Activated CD8-positive, alpha-beta T cell treated with anti-CD3 and anti-CD28 coated beads, Interleukin-2, amount 10 ng/mL, durations not matched to agents 7 days and 5 days (primary cell): ENCODE results near the gene C16orf78. TPM values are rescaled to one million over a fixed set of nuclear protein-coding genes. Genes with fewer than 3 reads are reported as not detected.

Experiments used
- ATAC-seq: fragments of 150-1000 bp; cut with Tn5 transposase; one replicate; pipeline ENCODE4 v1.10.0; 2021; ENCODE audit warnings: moderate library complexity
- CTCF ChIA-PET: fragments of 350-600 bp; sonication (Branson Sonifier 250); formaldehyde crosslinking; loops from one replicate; lab custom pipeline; 2021; ENCODE audit warnings: antibody characterized with exemption; lab: Charles Lee
- POLR2A ChIA-PET: fragments of 350-600 bp; sonication (Branson Sonifier 250); formaldehyde crosslinking; loops from one replicate; lab custom pipeline; 2021; ENCODE audit warnings: antibody characterized with exemption; lab: Charles Lee
- DNase-seq: peaks from one replicate; pipeline ENCODE4 v3.0.0-alpha.2; 2020
- H3K27ac Mint-ChIP-seq: one replicate; pipeline ENCODE4 v1.8.0; 2021; ENCODE audit warnings: mild to moderate bottlenecking, mixed read lengths
- H3K27me3 Mint-ChIP-seq: one replicate; pipeline ENCODE4 v1.8.0; 2021; ENCODE audit warnings: low read depth, mixed read lengths
- H3K36me3 Mint-ChIP-seq: one replicate; pipeline ENCODE4 v1.8.0; 2021; ENCODE audit warnings: low read depth, mixed read lengths
- H3K4me1 Mint-ChIP-seq: one replicate; pipeline ENCODE4 v1.8.0; 2021; ENCODE audit warnings: low read depth, mixed read lengths
- H3K4me3 Mint-ChIP-seq: one replicate; pipeline ENCODE4 v1.8.0; 2021; ENCODE audit warnings: mild to moderate bottlenecking, mixed read lengths
- H3K9me3 Mint-ChIP-seq: one replicate; pipeline ENCODE4 v1.8.0; 2022; ENCODE audit warnings: mixed read lengths; ENCODE audit not compliant: insufficient read depth
- total RNA-seq, 2 experiments: library from RNA; stranded (reverse); gene quantifications; one replicate each; pipeline ENCODE4 v1.2.3, GENCODE V29; 2021

The C16orf78 gene
- total RNA-seq, 2 experiments from 2014 or later, result not detected

- H3K9me3 Mint-ChIP-seq, result no peaks in the 10 kb centered on the region
- H3K4me3 Mint-ChIP-seq, result no peak overlapping the region
- CTCF ChIA-PET, result no interaction called here
- H3K4me1 Mint-ChIP-seq, result no peaks in the 10 kb centered on the region
- H3K27me3 Mint-ChIP-seq, result peaks cover 3% of the 10 kb centered on the region
- no peak for DNase-seq
- POLR2A ChIA-PET, result no interaction called here
- H3K27ac Mint-ChIP-seq, result no peak overlapping the region
- H3K36me3 Mint-ChIP-seq, result no peaks in the 10 kb centered on the region
- ATAC-seq, result no peak
Measured at GRCh38 chr16:49405123-49405522, 31.5 kb downstream of the C16orf78 start.

- no peak for ATAC-seq
- Mint-ChIP-seq H3K9me3 (no peaks in the 10 kb centered on the region), H3K36me3 (no peaks in the 10 kb centered on the region), H3K4me3 (no peak overlapping the region), H3K27me3 (peaks cover 3% of the 10 kb centered on the region), H3K27ac (no peak overlapping the region), H3K4me1 (no peaks in the 10 kb centered on the region)
- ChIA-PET CTCF (no interaction called here), POLR2A (no interaction called here)
- DNase-seq, result no peak
Measured at GRCh38 chr16:49405530-49405929, 31.9 kb downstream of the C16orf78 start.

GRCh38 chr16:49407873-49408550, 34.4 kb downstream of the C16orf78 start:
- Mint-ChIP-seq H3K36me3 (no peaks in the 10 kb centered on the region), H3K4me1 (no peaks in the 10 kb centered on the region), H3K4me3 (no peak overlapping the region), H3K9me3 (no peaks in the 10 kb centered on the region), H3K27me3 (peaks cover 3% of the 10 kb centered on the region), H3K27ac (no peak overlapping the region)
- peak; percentile 71 for DNase-seq
- POLR2A ChIA-PET, result no interaction called here
- ATAC-seq, result peak; percentile 92
- CTCF ChIA-PET, result interaction anchor here (0.6 to 2.1 kb wide), 19 partner anchors 10 to 515 kb away, joined by 3 to 15 read pairs (median 3); no protein-coding TSS in a partner anchor

GRCh38 chr16:49409121-49409520, 35.5 kb downstream of the C16orf78 start:
- H3K27me3 Mint-ChIP-seq, result peaks cover 3% of the 10 kb centered on the region
- no peak overlapping the region for H3K4me3 Mint-ChIP-seq
- no peaks in the 10 kb centered on the region for H3K9me3 Mint-ChIP-seq
- CTCF ChIA-PET, result interaction anchor here (0.9 to 2.1 kb wide), 8 partner anchors 10 to 514 kb away, joined by 3 to 15 read pairs (median 4); no protein-coding TSS in a partner anchor
- H3K36me3 Mint-ChIP-seq, result no peaks in the 10 kb centered on the region
- no peak for DNase-seq
- POLR2A ChIA-PET, result no interaction called here
- H3K27ac Mint-ChIP-seq, result no peak overlapping the region
- no peaks in the 10 kb centered on the region for H3K4me1 Mint-ChIP-seq
- no peak for ATAC-seq

GRCh38 chr16:49410226-49410625, 36.6 kb downstream of the C16orf78 start:
- POLR2A ChIA-PET, result no interaction called here
- Mint-ChIP-seq H3K27me3 (peaks cover 3% of the 10 kb centered on the region), H3K36me3 (no peaks in the 10 kb centered on the region), H3K4me1 (no peaks in the 10 kb centered on the region), H3K9me3 (no peaks in the 10 kb centered on the region), H3K4me3 (no peak overlapping the region), H3K27ac (no peak overlapping the region)
- no peak for ATAC-seq
- no peak for DNase-seq
- CTCF ChIA-PET, result interaction anchor here (1.4 kb wide), 1 partner anchor 183 kb away, joined by 4 read pairs; no protein-coding TSS in a partner anchor

GRCh38 chr16:49411121-49411970, 37.7 kb downstream of the C16orf78 start:
- ChIA-PET POLR2A (no interaction called here), CTCF (no interaction called here)
- no peak overlapping the region for H3K27ac Mint-ChIP-seq
- no peaks in the 10 kb centered on the region for H3K36me3 Mint-ChIP-seq
- H3K4me3 Mint-ChIP-seq, result no peak overlapping the region
- H3K4me1 Mint-ChIP-seq, result no peaks in the 10 kb centered on the region
- DNase-seq, result no peak
- no peak for ATAC-seq
- H3K9me3 Mint-ChIP-seq, result no peaks in the 10 kb centered on the region
- peaks cover 3% of the 10 kb centered on the region for H3K27me3 Mint-ChIP-seq

- Mint-ChIP-seq H3K4me3 (no peak overlapping the region), H3K27me3 (no peaks in the 10 kb centered on the region), H3K9me3 (no peaks in the 10 kb centered on the region), H3K36me3 (no peaks in the 10 kb centered on the region), H3K4me1 (no peaks in the 10 kb centered on the region), H3K27ac (no peak overlapping the region)
- no peak for DNase-seq
- ChIA-PET CTCF (no interaction called here), POLR2A (no interaction called here)
- ATAC-seq, result no peak
Measured at GRCh38 chr16:49414671-49415070, 41.1 kb downstream of the C16orf78 start.

GRCh38 chr16:49415083-49415482, 41.5 kb downstream of the C16orf78 start:
- H3K9me3 Mint-ChIP-seq, result no peaks in the 10 kb centered on the region
- ATAC-seq (no peak), DNase-seq (no peak)
- ChIA-PET POLR2A (no interaction called here), CTCF (no interaction called here)
- H3K27ac Mint-ChIP-seq, result no peak overlapping the region
- H3K4me1 Mint-ChIP-seq, result no peaks in the 10 kb centered on the region
- H3K4me3 Mint-ChIP-seq, result no peak overlapping the region
- H3K36me3 Mint-ChIP-seq, result no peaks in the 10 kb centered on the region
- H3K27me3 Mint-ChIP-seq, result no peaks in the 10 kb centered on the region

- ChIA-PET POLR2A (no interaction called here), CTCF (no interaction called here)
- no peak overlapping the region for H3K27ac Mint-ChIP-seq
- no peaks in the 10 kb centered on the region for H3K9me3 Mint-ChIP-seq
- H3K4me3 Mint-ChIP-seq, result no peak overlapping the region
- no peaks in the 10 kb centered on the region for H3K36me3 Mint-ChIP-seq
- no peak for ATAC-seq
- DNase-seq, result no peak
- H3K4me1 Mint-ChIP-seq, result no peaks in the 10 kb centered on the region
- no peaks in the 10 kb centered on the region for H3K27me3 Mint-ChIP-seq
Measured at GRCh38 chr16:49416001-49416675, 42.5 kb downstream of the C16orf78 start.

GRCh38 chr16:49417354-49417753, 43.8 kb downstream of the C16orf78 start:
- CTCF ChIA-PET, result interaction anchor here (1.6 kb wide), 1 partner anchor 9 kb away, joined by 6 read pairs; no protein-coding TSS in a partner anchor
- DNase-seq, result no peak
- H3K27me3 Mint-ChIP-seq, result no peaks in the 10 kb centered on the region

GRCh38 chr16:49419006-49419405, 45.4 kb downstream of the C16orf78 start:
- DNase-seq, result no peak
- Mint-ChIP-seq H3K27ac (no peak overlapping the region), H3K9me3 (no peaks in the 10 kb centered on the region), H3K36me3 (no peaks in the 10 kb centered on the region), H3K27me3 (no peaks in the 10 kb centered on the region), H3K4me1 (no peaks in the 10 kb centered on the region), H3K4me3 (no peak overlapping the region)
- CTCF ChIA-PET, result interaction anchor here (1.8 kb wide), 1 partner anchor 11 kb away, joined by 6 read pairs; no protein-coding TSS in a partner anchor
- no peak for ATAC-seq
- POLR2A ChIA-PET, result no interaction called here

More at GRCh38 chr16:49417354-49417753, 43.8 kb downstream of the C16orf78 start:
- Mint-ChIP-seq H3K36me3 (no peaks in the 10 kb centered on the region), H3K27ac (no peak overlapping the region), H3K4me3 (no peak overlapping the region), H3K4me1 (no peaks in the 10 kb centered on the region), H3K9me3 (no peaks in the 10 kb centered on the region)
- no peak for ATAC-seq
- POLR2A ChIA-PET, result no interaction called here
